Activated T-helper 1 cell treated with anti-CD3 and anti-CD28 coated beads, Interleukin-12 subunit alpha, Interleukin-12 subunit beta, Interleukin-2, Interleukin-4 antibody, amounts not matched to agents 30 ng/mL and 10 ng/mL and 1 ng/mL, durations not matched to agents 14 hours and 24 hours and 36 hours (primary cell): ENCODE measurements around the gene NCCRP1. TPM values are rescaled to one million over a fixed set of nuclear protein-coding genes. Genes with fewer than 3 reads are reported as not detected.
"Not testable (repeated sequence)": the region's sequence is repeated elsewhere in the genome, so short reads cannot be mapped to it uniquely, and the experiment has no call there.

Source experiments
- DNase-seq: peaks from one replicate; pipeline ENCODE4 v3.0.0; 2021; ENCODE audit warnings: low spot score
- H3K27ac Mint-ChIP-seq: one replicate; pipeline ENCODE4 v1.8.0; 2021; ENCODE audit warnings: mild to moderate bottlenecking, mixed read lengths
- H3K27me3 Mint-ChIP-seq: one replicate; pipeline ENCODE4 v1.8.0; 2022; ENCODE audit warnings: mild to moderate bottlenecking, moderate library complexity, mixed read lengths; ENCODE audit not compliant: insufficient read depth
- H3K36me3 Mint-ChIP-seq: one replicate; pipeline ENCODE4 v1.8.0; 2021; ENCODE audit warnings: low read depth, mixed read lengths
- H3K4me1 Mint-ChIP-seq: one replicate; pipeline ENCODE4 v1.8.0; 2021; ENCODE audit warnings: low read depth, mixed read lengths
- H3K4me3 Mint-ChIP-seq: one replicate; pipeline ENCODE4 v1.8.0; 2021; ENCODE audit warnings: mild to moderate bottlenecking, moderate library complexity, mixed read lengths
- H3K9me3 Mint-ChIP-seq: one replicate; pipeline ENCODE4 v1.8.0; 2021; ENCODE audit warnings: mixed read lengths
- intact Hi-C: fragments of 100-400 bp; cut with micrococcal nuclease; formaldehyde crosslinking; loops from one replicate; pipeline ENCODE4 v1.15.1; 2024
- total RNA-seq: library from RNA; stranded (reverse); gene quantifications from 2 replicates; pipeline ENCODE4 v1.2.3, GENCODE V29; 2022

The NCCRP1 gene
- total RNA-seq, 1 donor from 2014 or later, result not detected

DNA sequence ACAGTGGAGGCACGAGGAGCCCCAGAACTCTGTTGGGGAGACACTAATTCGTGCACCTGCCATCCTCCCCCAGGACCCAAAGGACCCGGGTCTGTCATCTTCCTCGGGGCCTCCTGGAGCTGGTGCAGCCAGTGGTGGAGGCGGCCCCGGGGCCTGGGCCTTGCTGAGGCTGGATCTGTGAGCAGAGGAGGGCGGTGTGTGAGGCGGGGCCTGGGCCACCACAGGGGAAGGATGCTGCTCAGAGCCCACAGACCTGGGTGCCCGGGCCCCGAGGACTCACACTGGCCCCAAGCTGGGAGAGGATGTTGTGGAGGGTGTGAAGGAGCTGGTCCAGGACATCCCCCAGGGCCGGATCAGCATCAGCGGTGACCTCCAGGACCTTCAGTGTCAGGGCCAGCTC is 39.8 kb downstream of the NCCRP1 start:
- Mint-ChIP-seq H3K9me3 (no peaks in the 10 kb centered on the region), H3K27ac (no peak overlapping the region), H3K36me3 (no peaks in the 10 kb centered on the region), H3K4me1 (peaks cover 15% of the 10 kb centered on the region), H3K4me3 (no peak overlapping the region), H3K27me3 (peaks cover 4% of the 10 kb centered on the region)
- intact Hi-C loops, result no loop called here
- DNase-seq, result no peak

DNA sequence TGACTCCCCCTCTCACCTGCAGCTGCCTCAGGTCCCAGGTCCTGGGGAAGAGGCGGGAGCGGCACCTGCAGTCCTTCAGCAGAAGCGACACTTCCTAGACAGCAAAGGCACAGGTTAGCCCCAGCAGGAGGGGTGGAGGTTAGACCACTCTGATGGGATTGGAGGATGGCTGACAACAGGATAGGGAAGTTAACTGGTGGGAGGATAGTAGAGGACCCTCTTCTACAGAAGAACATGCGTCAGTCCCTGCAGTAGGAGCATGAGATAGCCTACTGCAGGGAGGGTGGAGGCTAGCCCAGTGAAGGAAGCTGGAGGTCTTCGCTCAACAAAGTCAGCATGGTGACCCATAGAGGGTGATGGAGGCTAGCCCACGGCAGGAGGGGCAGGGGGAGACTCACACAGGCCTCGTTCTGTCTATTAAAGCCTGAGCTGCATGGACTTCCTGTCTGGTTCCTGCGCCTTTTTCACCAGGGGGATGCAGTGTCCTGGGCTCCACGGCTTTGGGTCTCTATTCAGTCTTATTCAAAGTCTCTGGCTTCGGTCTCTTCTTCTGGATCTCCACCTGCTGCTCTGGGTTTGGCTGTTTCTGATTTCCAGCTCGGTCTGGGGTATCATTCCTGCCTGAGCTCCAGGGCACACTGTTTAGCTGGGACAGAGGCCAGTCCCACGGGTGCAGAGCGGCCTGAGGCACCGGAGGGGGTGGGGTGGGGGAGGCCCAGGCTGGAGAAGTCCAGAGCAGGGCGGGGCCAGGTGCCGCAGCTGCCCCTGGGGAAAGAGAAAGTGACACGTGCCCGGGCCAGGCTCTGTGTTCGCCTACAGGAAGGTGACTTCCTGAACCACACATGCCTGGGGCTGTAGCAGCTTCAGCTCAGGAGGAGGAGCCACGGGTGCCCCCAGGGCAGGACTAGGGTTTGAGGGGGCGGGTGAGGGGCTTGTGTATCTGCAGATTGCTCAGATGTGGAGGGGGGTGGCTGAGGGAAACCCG is 40.7 kb downstream of the NCCRP1 start:
- H3K36me3 Mint-ChIP-seq, result no peaks in the 10 kb centered on the region
- H3K4me1 Mint-ChIP-seq, result peaks cover 15% of the 10 kb centered on the region
- no peaks in the 10 kb centered on the region for H3K9me3 Mint-ChIP-seq
- peaks cover 2% of the 10 kb centered on the region for H3K27me3 Mint-ChIP-seq
- H3K4me3 Mint-ChIP-seq, result no peak overlapping the region
- intact Hi-C loops, result no loop called here
- peak overlapping the region; percentile 34 for H3K27ac Mint-ChIP-seq
- DNase-seq, result peak; percentile 8

DNA sequence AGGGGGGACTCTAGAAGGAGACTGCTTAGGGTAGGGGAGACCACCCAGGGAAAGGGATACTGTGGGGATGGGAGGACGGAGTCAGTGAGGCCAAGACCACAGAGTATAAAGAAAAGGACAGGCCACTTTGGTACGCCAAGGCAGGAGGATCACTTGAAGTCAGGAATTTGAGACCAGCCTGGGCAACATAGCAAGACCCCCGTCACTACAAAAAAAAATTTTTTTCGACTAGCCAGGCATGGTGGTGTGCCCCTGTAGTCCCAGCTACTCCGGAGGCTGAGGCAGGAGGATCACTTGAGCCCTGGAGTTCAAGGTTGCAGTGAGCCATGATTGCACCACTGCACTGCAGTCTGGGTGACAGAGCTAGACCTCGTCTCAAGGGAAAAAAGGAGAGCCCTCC is 41.4 kb downstream of the NCCRP1 start:
- H3K27me3 Mint-ChIP-seq, result peaks cover 2% of the 10 kb centered on the region
- intact Hi-C loops, result no loop called here
- H3K27ac Mint-ChIP-seq, result no peak overlapping the region
- no peaks in the 10 kb centered on the region for H3K9me3 Mint-ChIP-seq
- no peak overlapping the region for H3K4me3 Mint-ChIP-seq
- H3K4me1 Mint-ChIP-seq, result peaks cover 15% of the 10 kb centered on the region
- H3K36me3 Mint-ChIP-seq, result no peaks in the 10 kb centered on the region
- DNase-seq, result no peak

DNA sequence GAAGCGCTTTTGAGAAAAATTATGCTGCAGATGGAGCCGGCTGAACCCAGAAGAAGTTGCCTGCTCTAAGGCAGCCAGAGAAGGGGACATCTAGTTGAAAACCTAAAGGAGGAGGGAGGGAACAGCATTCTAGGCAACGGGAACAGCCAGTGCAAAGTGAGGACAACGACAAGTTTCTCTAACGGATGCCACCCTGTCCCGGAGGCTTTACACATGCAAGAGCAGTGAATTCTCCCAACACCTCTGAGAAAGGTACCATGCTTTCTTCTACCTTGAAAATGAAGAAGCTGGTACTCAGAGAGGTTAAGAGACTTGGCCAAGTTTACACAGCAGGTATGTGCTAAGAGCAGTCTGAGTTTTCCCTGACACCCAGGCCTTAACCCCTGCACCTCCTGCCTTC is 42.2 kb downstream of the NCCRP1 start:
- Mint-ChIP-seq H3K27ac (no peak overlapping the region), H3K4me3 (no peak overlapping the region), H3K27me3 (peaks cover 3% of the 10 kb centered on the region), H3K9me3 (no peaks in the 10 kb centered on the region), H3K4me1 (peaks cover 15% of the 10 kb centered on the region), H3K36me3 (no peaks in the 10 kb centered on the region)
- intact Hi-C loops, result no loop called here
- no peak for DNase-seq

DNA sequence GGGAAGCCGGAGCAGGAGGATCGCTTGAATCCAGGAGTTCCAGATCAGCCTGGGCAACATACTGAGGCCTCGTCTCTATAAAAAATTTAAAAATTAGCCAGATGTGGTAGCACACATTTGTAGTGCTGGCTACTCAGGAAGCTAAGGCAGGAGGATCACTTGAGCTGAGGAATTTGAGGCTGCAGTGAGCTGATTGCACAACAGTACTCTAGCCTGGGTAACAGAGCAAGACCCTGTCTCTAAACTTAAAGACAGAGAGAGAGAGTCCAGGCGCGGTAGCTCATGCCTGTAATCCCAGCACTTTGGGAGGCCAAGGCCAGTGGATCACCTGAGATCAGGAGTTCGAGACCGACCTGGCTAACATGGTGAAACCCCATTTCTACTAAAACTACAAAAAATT is 43.7 kb downstream of the NCCRP1 start:
- Mint-ChIP-seq H3K36me3 (no peaks in the 10 kb centered on the region), H3K9me3 (no peaks in the 10 kb centered on the region), H3K4me3 (no peak overlapping the region), H3K27ac (no peak overlapping the region), H3K4me1 (peaks cover 15% of the 10 kb centered on the region), H3K27me3 (peaks cover 5% of the 10 kb centered on the region)
- intact Hi-C loops, result no loop called here
- no peak for DNase-seq

DNA sequence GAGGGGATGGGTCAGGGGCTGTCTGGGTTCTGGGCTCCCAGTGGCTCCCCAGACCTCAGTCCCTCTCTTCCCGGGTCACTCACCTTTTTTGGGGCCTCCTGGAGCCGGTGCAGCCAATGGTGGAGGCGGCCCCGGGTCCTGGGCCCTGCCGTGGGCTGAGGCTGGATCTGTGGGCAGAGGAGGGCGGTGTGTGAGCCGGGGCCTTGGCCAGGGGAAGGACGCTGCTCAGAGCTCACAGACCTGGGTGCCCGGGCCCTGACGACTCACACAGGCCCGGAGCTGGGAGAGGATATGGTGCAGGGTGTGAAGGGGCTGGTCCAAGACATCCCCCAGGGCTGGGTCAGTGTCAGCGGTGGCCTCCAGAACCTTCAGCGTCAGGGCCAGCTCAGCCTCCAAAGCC is 47.0 kb downstream of the NCCRP1 start:
- DNase-seq, H3K36me3 Mint-ChIP-seq, H3K4me1 Mint-ChIP-seq, H3K27me3 Mint-ChIP-seq, H3K27ac Mint-ChIP-seq, H3K9me3 Mint-ChIP-seq, H3K4me3 Mint-ChIP-seq, intact Hi-C loops: not testable (repeated sequence)

DNA sequence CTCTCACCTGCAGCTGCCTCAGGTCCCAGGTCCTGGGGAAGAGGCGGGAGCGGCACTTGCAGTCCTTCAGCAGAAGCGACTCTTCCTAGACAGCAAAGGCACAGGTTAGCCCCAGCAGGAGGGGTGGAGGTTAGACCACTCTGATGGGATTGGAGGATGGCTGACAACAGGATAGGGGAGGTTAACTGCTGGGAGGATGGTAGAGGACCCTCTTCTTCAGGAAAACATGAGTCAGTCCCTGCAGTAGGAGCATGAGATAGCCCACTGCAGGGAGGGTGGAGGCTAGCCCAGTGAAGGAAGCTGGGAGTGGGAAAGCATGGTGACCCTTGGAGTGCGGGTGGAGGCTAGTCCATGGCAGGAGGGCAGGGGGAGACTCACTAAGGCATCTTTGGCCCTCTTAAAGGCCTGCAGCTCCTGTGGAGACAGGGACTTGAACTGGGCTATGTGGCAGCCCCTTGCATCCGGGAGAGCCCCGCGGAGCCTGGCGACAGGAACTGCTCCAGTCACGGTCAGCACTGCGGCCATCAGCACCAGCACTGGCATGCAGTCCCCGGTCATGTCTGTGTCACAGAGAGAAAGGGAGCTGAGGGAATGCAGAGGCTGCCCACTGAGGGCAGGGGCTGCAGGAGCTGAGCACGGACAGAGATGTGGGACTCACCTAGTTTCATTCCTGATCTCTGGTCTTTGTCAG is 47.8 kb downstream of the NCCRP1 start, which contains the start of gene IFNL3:
IFNL3 (minus strand) TSS at position 597 of the 691 bp plus-strand sequence; CDS start at position 558, 39 bp downstream.
- H3K36me3 Mint-ChIP-seq, H3K4me3 Mint-ChIP-seq, H3K4me1 Mint-ChIP-seq, H3K27me3 Mint-ChIP-seq, H3K9me3 Mint-ChIP-seq, intact Hi-C loops, H3K27ac Mint-ChIP-seq, DNase-seq: not testable (repeated sequence)

DNA sequence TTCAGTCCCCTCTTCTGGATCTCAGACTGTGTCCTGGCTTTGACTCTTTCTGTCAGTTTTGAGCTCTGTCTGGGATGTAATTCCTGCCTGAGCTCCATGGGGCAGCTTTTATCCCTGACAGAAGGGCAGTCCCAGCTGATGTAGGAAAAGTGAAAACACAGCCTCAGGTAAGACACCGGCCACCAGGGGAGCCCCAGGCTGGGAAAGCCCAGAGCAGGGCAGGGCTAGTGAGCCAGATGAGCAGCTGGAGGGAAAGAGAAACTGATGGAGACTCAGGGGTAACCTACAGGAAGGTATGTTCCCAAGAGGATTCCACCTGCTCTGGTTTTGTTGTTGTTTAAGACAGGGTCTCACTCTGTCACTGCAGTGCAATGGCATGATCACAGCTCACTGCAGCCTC is 48.4 kb downstream of the NCCRP1 start:
- H3K9me3 Mint-ChIP-seq, H3K27ac Mint-ChIP-seq, H3K4me1 Mint-ChIP-seq, intact Hi-C loops, DNase-seq, H3K4me3 Mint-ChIP-seq, H3K36me3 Mint-ChIP-seq: not testable (repeated sequence)
- H3K27me3 Mint-ChIP-seq, result peaks cover 12% of the 10 kb centered on the region

DNA sequence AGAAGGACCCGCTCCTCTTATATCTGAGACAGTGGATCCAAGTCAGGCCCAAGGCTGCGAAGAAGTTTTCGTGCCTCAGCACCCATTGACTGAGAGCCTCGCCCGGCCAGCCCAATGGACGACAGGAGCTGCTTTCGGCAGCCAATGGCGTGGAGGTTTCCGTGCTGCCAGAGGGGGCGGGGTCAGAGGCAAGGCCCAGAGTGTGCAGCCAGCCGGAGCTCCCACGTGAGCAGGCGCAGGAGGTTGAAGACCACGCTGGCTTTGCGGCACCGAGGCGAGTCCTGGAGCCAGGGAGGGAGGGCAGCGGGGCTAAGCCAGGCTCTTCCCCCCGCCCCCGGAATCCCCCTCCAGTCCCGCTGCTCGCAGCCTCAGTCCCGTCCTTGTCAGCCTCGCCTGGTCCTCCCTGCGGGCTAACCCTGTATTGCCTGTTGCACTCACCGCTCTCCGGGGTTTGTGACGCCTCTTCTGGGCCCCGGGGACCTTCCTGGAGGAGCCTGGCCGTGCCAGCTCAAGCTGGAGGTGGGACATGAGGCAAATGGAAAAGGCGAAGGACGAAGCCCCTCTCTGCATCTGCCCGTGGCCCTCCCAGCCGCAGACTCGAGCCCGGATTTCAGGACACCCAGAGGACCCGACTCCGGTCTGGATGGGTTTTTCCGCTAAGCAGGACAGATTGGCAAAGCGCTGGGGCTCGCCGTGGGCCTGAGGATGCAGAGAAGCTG is 50.3 kb downstream of the NCCRP1 start:
- Mint-ChIP-seq H3K36me3 (no peaks in the 10 kb centered on the region), H3K4me1 (no peaks in the 10 kb centered on the region), H3K4me3 (peak overlapping the region; percentile 19), H3K27me3 (peaks cover 15% of the 10 kb centered on the region), H3K27ac (no peak overlapping the region), H3K9me3 (no peaks in the 10 kb centered on the region)
- intact Hi-C loops, result no loop called here
- DNase-seq, result no peak

DNA sequence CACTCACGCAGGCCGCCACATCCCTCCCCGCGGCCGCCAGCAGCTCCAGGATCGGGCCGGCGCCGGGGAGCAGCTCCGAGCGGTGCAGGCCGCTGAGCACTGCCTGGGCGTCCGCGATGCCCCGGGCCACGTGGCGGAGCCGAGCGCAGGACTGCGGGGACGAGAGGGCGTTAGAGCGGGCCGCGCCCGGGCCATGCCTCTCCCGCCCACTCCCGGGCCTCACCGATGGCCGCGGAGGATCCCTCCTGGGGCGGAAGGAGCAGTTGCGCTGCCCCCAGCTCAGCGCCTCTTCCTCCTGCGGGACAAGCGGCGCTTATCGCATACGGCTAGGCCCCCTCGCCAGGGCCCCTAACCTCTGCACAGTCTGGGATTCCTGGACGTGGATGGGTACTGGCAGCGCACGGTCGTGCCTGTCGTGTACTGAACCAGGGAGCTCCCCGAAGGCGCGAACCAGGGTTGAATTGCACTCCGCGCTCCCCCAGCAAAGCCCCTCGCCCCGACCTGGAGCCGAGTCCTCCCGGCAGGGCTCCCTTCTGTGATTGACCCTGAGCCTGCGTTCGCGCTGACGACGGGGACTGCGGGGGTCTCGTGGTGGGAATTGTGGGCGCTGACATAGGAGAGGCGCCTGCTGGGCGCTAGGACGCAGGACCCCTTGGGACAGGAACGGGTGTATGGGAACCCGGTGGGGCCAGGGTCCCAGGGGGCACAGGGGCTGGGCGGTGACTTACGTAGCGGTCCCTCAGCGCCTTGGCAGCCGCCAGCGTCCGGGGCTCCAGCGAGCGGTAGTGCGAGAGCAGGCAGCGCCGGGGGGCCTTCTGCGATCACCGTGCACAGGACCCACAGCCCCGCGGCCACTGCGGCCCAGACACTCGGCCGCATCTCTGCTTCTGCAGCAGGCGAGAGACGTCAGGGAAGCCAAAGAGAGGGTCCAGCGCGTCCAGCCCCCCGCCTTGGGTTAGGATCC is 51.2 kb downstream of the NCCRP1 start:
- no peaks in the 10 kb centered on the region for H3K9me3 Mint-ChIP-seq
- no peak overlapping the region for H3K27ac Mint-ChIP-seq
- no peak for DNase-seq
- H3K36me3 Mint-ChIP-seq, result no peaks in the 10 kb centered on the region
- intact Hi-C loops, result no loop called here
- H3K27me3 Mint-ChIP-seq, result peaks cover 16% of the 10 kb centered on the region
- H3K4me1 Mint-ChIP-seq, result no peaks in the 10 kb centered on the region
- no peak overlapping the region for H3K4me3 Mint-ChIP-seq

DNA sequence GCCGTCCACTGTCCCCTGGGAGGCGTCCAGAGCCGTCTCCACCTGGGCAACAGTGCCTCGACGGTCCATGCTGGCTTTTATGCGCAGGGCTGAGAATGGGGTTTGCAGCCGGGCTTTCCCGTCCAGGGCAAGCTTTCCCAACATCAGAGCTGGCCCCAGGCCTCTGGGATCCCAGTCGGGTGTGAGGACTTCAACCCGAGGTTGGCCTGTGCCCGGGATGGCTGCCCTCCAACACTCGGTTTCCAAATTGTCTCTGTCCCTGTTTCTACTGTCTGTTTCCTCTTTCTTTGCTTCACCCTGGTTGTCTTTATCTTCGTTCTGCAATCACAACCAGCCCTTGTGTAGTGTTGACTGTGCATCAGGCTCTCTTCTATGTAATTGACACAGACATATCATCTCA is 52.0 kb downstream of the NCCRP1 start, which contains the start of gene IFNL4:
IFNL4 (minus strand) TSS at position 51 of the 400 bp plus-strand sequence.
- Mint-ChIP-seq H3K27me3 (peaks cover 16% of the 10 kb centered on the region), H3K27ac (no peak within 1 kb of the TSS), H3K36me3 (no peaks in the 10 kb centered on the region), H3K9me3 (no peaks in the 10 kb centered on the region), H3K4me1 (no peaks in the 10 kb centered on the region), H3K4me3 (no peak within 1 kb of the TSS)
- intact Hi-C loops, result no loop called here
- no peak for DNase-seq

DNA sequence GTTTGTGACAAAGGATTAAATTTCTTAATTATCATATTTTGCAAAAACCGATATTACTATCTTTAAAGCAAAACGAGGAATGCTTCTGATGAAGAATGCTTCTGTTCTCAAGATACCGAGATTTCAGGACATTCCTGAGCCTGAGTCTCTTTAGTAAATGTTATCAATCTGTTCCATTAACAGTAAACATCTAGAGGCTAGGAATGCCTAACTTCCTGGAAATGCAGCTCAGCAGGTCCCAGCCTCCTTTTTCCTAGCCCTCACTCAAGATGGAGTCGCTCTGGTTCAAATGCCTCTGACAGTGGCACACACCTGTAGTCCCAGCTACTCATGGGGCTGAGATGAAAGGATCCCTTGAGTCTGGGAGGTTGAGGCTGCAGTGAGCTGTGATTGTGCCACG is 54.3 kb downstream of the NCCRP1 start:
- no peak overlapping the region for H3K4me3 Mint-ChIP-seq
- no peak overlapping the region for H3K27ac Mint-ChIP-seq
- no peaks in the 10 kb centered on the region for H3K4me1 Mint-ChIP-seq
- no peaks in the 10 kb centered on the region for H3K36me3 Mint-ChIP-seq
- no peak for DNase-seq
- H3K27me3 Mint-ChIP-seq, result peaks cover 15% of the 10 kb centered on the region
- intact Hi-C loops, result no loop called here
- no peaks in the 10 kb centered on the region for H3K9me3 Mint-ChIP-seq
